GM19238 (cell line): ENCODE measurements around the gene SKOR1.

Experiments used
- DNase-seq: peaks from one replicate; pipeline ENCODE4 v3.0.0; 2011; ENCODE audit warnings: low spot score; ENCODE audit not compliant: insufficient read length

SKOR1 gene

DNA sequence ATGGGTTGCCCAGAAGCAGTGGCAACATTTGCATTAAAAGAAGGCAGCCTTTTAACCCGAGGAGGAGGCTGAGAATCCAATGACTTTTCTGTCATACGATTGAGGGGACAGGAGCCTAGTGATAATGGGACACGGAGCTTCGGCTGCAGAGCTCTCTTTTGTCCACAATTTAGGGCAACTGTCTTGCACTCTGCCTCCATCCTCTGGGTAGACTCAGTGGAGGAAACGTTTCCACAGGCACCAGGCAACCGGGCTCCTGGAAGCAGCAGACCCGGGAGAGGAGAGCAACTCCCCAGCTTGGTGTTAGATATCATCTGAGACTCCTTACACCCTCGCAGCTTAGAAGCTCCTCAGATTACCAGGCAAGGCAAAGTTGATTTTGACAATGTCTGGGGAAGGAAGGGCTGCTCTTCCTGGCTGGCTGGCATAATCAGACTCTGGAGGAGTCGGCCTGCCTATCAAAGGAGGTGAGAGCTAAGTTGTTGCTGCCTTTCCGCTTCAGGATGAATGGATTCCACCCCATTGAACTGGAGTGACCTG lies 58.0 kb downstream of the SKOR1 start:
- no peak for DNase-seq

DNA sequence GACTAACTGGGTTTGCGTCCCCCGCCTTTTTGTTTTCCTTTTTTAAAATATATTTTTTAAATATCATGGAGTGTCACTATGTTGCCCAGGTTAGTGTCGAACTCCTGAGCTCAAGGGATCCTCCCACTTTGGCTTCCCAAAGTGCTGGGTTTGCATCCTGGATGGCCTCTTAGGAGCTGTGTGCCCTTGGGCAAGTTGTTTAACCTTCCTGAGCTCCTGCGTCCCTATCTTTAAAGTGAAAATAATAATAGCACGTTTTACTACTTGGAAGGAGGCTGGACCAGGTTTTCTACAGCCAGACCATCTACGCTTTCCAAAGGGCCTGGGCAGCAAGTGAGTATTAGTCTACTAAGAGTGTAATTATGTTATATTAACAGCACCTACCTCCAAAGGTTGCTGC lies 58.7 kb downstream of the SKOR1 start:
- no peak for DNase-seq
